Measurements from ENCODE around the gene CHCHD2. TPM values are rescaled to one million over a fixed set of nuclear protein-coding genes. Genes with fewer than 3 reads are reported as not detected.
A peak's percentile ranks its signal among the peaks of the same experiment; 100 is the strongest.

Gene CHCHD2
- total RNA-seq, 1 experiment from 2014 or later = 218 TPM

GRCh38 chr7:56063882-56064625 is 42.2 kb downstream of the CHCHD2 start, which contains the start of gene SUMF2:
TSS of gene SUMF2 (plus strand) at chr7:56064286. CDS start at chr7:56064312, 26 bp downstream.
- H3K14ac ChIP-seq (ENCODE audit: insufficient read depth, low read length) = peak within 1 kb of the TSS; percentile 81; the same call in 1 of the 2 replicates
- H3K4ac ChIP-seq (ENCODE audit: low read depth, low read length) = no peak within 1 kb of the TSS
- H3K18ac ChIP-seq (ENCODE audit: insufficient read length, low read depth, low read length) = no peak within 1 kb of the TSS
- peak within 1 kb of the TSS; percentile 73 to 97 (median 77); a peak in 6 of 7 replicates for H3K27ac Mint-ChIP-seq
- no peak within 1 kb of the TSS for H3K56ac ChIP-seq (ENCODE audit: insufficient read length, low read depth, low read length)
- TF ChIP-seq CTCF (conservative IDR thresholded peaks at IDR 0.05) = peak; percentile 34; the same call in 2 of the 3 replicates
- H3K79me2 ChIP-seq (ENCODE audit: insufficient read depth, low read length) = no peaks in the 10 kb centered on the region; the same call in 1 of the 2 replicates
- H3K36me3 Mint-ChIP-seq (ENCODE audit: insufficient read depth in 1 of 3, low read depth in 3 of 3) = peaks cover 36 to 62% (median 54%) of the 10 kb centered on the region in 3 experiments
- no peaks in the 10 kb centered on the region for H3K23me2 ChIP-seq (ENCODE audit: insufficient read length, low read depth, low read length, poor library complexity, severe bottlenecking)
- no peak within 1 kb of the TSS for H2BK15ac ChIP-seq (ENCODE audit: low read depth, low read length)
- no peaks in the 10 kb centered on the region for H3K4me1 ChIP-seq (ENCODE audit: insufficient read depth, low read length)
- no peaks in the 10 kb centered on the region for H3K27me3 ChIP-seq (ENCODE audit: insufficient read depth, low read length)
- H3K27me3 Mint-ChIP-seq (ENCODE audit: low read depth) = no peaks in the 10 kb centered on the region
- WGBS (ENCODE audit: extremely low coverage, insufficient read length, low lambda C conversion rate) = no CpG with 5 or more reads among the region's 49 CpGs
- H4K20me1 ChIP-seq (ENCODE audit: control insufficient read depth, insufficient read depth, insufficient read length) = no peaks in the 10 kb centered on the region
- H4K5ac ChIP-seq (ENCODE audit: insufficient read length, low read depth, low read length) = no peak within 1 kb of the TSS
- peaks cover 0 to 2% of the 10 kb centered on the region in 2 experiments; a peak in 1 of 5 replicates for H3K9me3 Mint-ChIP-seq
- DNase-seq = peak; percentile 93
- no peak within 1 kb of the TSS for H2BK120ac ChIP-seq (ENCODE audit: low read depth, low read length, poor library complexity, severe bottlenecking)
- no peak within 1 kb of the TSS for H3K27ac ChIP-seq (ENCODE audit: insufficient read length, low read depth, low read length)
- peak within 1 kb of the TSS; percentile 88 to 91 for H3K4me3 Mint-ChIP-seq
- H3K23ac ChIP-seq (ENCODE audit: insufficient read length, low read depth, low read length) = no peak within 1 kb of the TSS
- H3T11ph ChIP-seq (ENCODE audit: low read length) = no peak within 1 kb of the TSS
- peak within 1 kb of the TSS; percentile 42 for H3K4me2 ChIP-seq (ENCODE audit: insufficient read depth, insufficient read length, low read length)
- H4K91ac ChIP-seq (ENCODE audit: insufficient read length, low read depth, low read length) = no peak within 1 kb of the TSS
- H4K8ac ChIP-seq (replicated peaks; ENCODE audit: insufficient read length, low read depth, low read length) = no peak within 1 kb of the TSS
- no peak within 1 kb of the TSS for H2BK5ac ChIP-seq (ENCODE audit: insufficient read length, low read length)
- H3K79me1 ChIP-seq (ENCODE audit: insufficient read depth, low read depth, low read length, poor library complexity, severe bottlenecking) = peaks cover 2% of the 10 kb centered on the region
- H3K9ac ChIP-seq (ENCODE audit: extremely low read depth, insufficient read length, low read length) = peak within 1 kb of the TSS; percentile 76
- H3K9me3 ChIP-seq (ENCODE audit: control insufficient read depth, low read depth, low read length) = no peaks in the 10 kb centered on the region
- H3K4me1 Mint-ChIP-seq = peaks cover 7 to 13% of the 10 kb centered on the region in 2 experiments
- no peak within 1 kb of the TSS for H2AK5ac ChIP-seq (ENCODE audit: insufficient read length, low read length)
- no peak within 1 kb of the TSS for H2BK12ac ChIP-seq (ENCODE audit: insufficient read length, low read depth, low read length)
- H2BK20ac ChIP-seq (ENCODE audit: low read depth, low read length, poor library complexity, severe bottlenecking) = no peak within 1 kb of the TSS
- no peak within 1 kb of the TSS for H2AFZ ChIP-seq (ENCODE audit: low read length)

Data from H9 (cell line).